Measurements from ENCODE around the gene TAP1. TPM values are rescaled to one million over a fixed set of nuclear protein-coding genes. Genes with fewer than 3 reads are reported as not detected.

TAP1 gene
- total RNA-seq, 4 donors from 2014 or later, result 25.6 to 136 (median 107) TPM

Small RNAs within 50 kb of the gene (small RNA-seq; reads per million reads assigned to genes)
- gene HLA-Z, result 0 reads per million in 2 donors

Other genes starting within 250 kb of the TAP1 start
- gene HLA-DQA1, start 216.3 kb downstream of the TAP1 start, total RNA-seq, result 10 to 100 TPM in 1 of 4 donors, 1 to 10 TPM in 1, under 1 TPM in 1, not detected in 1; 0.67 to 36.3 (median 1.5) TPM
- 10 to 100 TPM in 1 of 4 donors, 1 to 10 TPM in 1, not detected in 2; 7.6 to 18.2 TPM for gene HLA-DQB1, start 187.0 kb downstream of the TAP1 start, total RNA-seq
- 1 to 10 TPM in 1 of 4 donors, not detected in 3; 2.5 TPM for gene HLA-DQA2, start 112.3 kb downstream of the TAP1 start, total RNA-seq
- not detected for gene HLA-DQB2, start 90.2 kb downstream of the TAP1 start, total RNA-seq
- 10 to 100 TPM in 1 of 4 donors, 1 to 10 TPM in 2, under 1 TPM in 1; 0.88 to 13.2 (median 4.2) TPM for gene HLA-DOB, start 36.7 kb downstream of the TAP1 start, total RNA-seq
- 10 to 100 TPM; 16.5 to 53.2 (median 39.4) TPM for gene TAP2, start 15.0 kb downstream of the TAP1 start, total RNA-seq
- 100 to 1,000 TPM in 2 of 4 donors, 10 to 100 TPM in 2; 48.1 to 104 (median 96.0) TPM for gene PSMB8, start 9.7 kb downstream of the TAP1 start, total RNA-seq
- gene PSMB9, start 488 bp upstream of the TAP1 start, total RNA-seq, result 100 to 1,000 TPM in 1 of 4 donors, 10 to 100 TPM in 3; 53.5 to 124 (median 80.9) TPM
- gene HLA-DMB, start 87.3 kb upstream of the TAP1 start, total RNA-seq, result 100 to 1,000 TPM in 1 of 4 donors, 10 to 100 TPM in 3; 59.4 to 199 (median 91.6) TPM
- 10 to 100 TPM; 47.0 to 79.9 (median 62.1) TPM for gene HLA-DMA, start 99.4 kb upstream of the TAP1 start, total RNA-seq
- gene BRD2, start 114.9 kb upstream of the TAP1 start, total RNA-seq, result 100 to 1,000 TPM; 146 to 525 (median 205) TPM
- 10 to 100 TPM in 1 of 4 donors, 1 to 10 TPM in 1, under 1 TPM in 1, not detected in 1; 0.95 to 26.4 (median 1.5) TPM for gene HLA-DOA, start 155.9 kb upstream of the TAP1 start, total RNA-seq
- gene HLA-DPA1, start 219.9 kb upstream of the TAP1 start, total RNA-seq, result 10 to 100 TPM; 14.6 to 70.1 (median 50.4) TPM
- gene HLA-DPB1, start 222.3 kb upstream of the TAP1 start, total RNA-seq, result 100 to 1,000 TPM in 1 of 4 donors, 10 to 100 TPM in 2, 1 to 10 TPM in 1; 9.5 to 104 (median 19.7) TPM